ENCODE results near the gene KIF26B.

The KIF26B gene

GRCh38 chr1:245475961-245476516 lies 321.3 kb downstream of the KIF26B start:
- no peak for DNase-seq (ENCODE audit: low read depth)
- no peak for TF ChIP-seq CTCF (conservative IDR thresholded peaks at IDR 0.05; ENCODE audit: low read depth, low read length)
- no peak overlapping the region for H3K4me3 ChIP-seq (ENCODE audit: low read depth, low read length)

GRCh38 chr1:245477941-245478340 lies 323.2 kb downstream of the KIF26B start:
- no peak for TF ChIP-seq CTCF (conservative IDR thresholded peaks at IDR 0.05; ENCODE audit: low read depth, low read length)
- no peak for DNase-seq (ENCODE audit: low read depth)

DNA sequence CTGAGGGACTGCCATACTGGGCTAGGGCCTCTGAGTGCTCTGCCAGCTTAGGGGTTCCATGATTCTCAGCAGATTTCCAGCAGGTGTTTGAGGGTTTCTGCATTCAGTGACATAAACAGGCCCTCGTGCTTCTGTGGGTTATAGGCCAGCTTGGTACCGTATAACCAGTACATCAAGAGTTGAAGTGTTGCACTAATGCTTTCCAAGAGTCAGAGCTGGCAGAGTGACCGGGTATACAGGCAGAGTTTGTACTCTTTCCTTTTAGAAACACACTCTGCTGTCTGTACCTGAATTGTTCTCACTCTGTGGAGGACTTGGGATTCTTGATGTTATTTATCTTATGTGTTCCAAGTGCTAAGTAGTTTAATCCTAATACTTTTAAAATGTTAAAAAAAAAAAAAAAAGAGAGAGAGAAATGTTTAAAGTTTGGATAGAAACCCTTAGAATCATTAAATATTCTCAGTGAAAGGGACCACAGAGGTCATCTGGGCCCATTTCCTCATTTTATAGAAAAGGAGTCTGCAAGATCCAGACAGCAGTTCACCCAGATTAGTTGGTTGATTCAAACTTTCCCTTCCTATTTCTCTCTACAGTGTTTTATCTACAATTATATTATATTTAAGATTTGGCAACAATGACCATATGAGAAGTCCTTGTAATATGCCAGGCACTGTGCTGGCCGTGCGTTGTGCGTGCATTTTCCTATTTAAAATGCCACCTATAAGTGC lies 325.8 kb downstream of the KIF26B start:
- DNase-seq (ENCODE audit: low read depth): no peak
- no peak for TF ChIP-seq CTCF (conservative IDR thresholded peaks at IDR 0.05; ENCODE audit: low read depth, low read length)
- no peak overlapping the region for H3K4me3 ChIP-seq (ENCODE audit: low read depth, low read length)

More at GRCh38 chr1:245477941-245478340, 323.2 kb downstream of the KIF26B start:
- no peak overlapping the region for H3K4me3 ChIP-seq (ENCODE audit: low read depth, low read length)

DNA sequence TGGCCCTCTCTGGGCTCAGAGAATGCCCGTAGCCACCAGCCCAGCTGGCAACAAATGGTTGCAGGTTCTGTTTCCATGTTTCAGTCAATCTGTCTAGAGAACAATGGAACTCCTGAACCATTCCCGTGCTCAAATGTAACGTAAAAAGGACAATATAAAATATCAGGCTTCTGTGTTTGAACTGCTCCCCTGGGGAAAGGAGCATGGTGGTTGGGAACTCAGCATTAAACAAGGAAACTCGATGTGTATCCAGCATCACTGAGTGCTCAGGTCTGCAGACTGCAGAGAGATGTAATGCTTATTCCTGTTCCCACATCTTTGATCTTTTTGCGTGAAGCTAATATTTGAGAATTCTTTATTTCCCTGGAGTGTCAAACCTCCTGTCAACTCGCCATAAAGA lies 326.5 kb downstream of the KIF26B start:
- no peak for DNase-seq (ENCODE audit: low read depth)
- no peak for TF ChIP-seq CTCF (conservative IDR thresholded peaks at IDR 0.05; ENCODE audit: low read depth, low read length)

GRCh38 chr1:245483247-245483646 lies 328.5 kb downstream of the KIF26B start:
- H3K4me3 ChIP-seq (ENCODE audit: low read depth, low read length): no peak overlapping the region
- TF ChIP-seq CTCF (conservative IDR thresholded peaks at IDR 0.05; ENCODE audit: low read depth, low read length): no peak
- no peak for DNase-seq (ENCODE audit: low read depth)

More for the DNA sequence above, 326.5 kb downstream of the KIF26B start:
- no peak overlapping the region for H3K4me3 ChIP-seq (ENCODE audit: low read depth, low read length)

- no peak for TF ChIP-seq CTCF (conservative IDR thresholded peaks at IDR 0.05; ENCODE audit: low read depth, low read length)
- no peak for DNase-seq (ENCODE audit: low read depth)
- no peak overlapping the region for H3K4me3 ChIP-seq (ENCODE audit: low read depth, low read length)
These were observed 329.4 kb downstream of the KIF26B start for GRCh38 chr1:245484176-245484575.

DNA sequence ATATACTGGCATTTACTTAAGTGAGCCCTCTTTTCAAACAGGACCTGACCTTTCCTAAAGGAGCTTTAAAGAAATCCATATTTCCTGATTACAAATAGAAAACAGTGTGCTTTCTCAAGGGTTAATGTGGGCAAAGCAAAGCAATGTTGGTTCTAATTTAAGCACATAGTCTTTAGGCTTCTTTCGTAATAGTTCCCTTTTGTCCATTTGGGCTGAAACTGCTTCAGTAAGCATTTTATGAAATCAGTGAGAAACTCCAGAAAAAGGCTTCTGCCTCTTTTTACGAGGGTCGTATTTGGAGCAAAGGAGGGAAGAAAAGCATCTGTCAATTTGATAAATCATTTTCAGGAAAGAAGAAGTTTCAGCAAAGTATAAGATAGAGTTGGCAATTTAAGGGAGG lies 331.2 kb downstream of the KIF26B start:
- TF ChIP-seq CTCF (conservative IDR thresholded peaks at IDR 0.05; ENCODE audit: low read depth, low read length): no peak
- H3K4me3 ChIP-seq (ENCODE audit: low read depth, low read length): no peak overlapping the region
- DNase-seq (ENCODE audit: low read depth): no peak
